Esophagus squamous epithelium (tissue), 4 donors: Measurements from ENCODE around the gene STAT5B.

ENCODE experiments used
- POLR2A ChIP-seq, 4 donors: fragments of 450-650 bp; IDR thresholded peaks; one replicate each; pipeline ENCODE4 v1.6.1; 2017; ENCODE audit warnings: antibody characterized with exemption in 4 of 4, mild to moderate bottlenecking in 4 of 4, moderate library complexity in 3 of 4
- TF ChIP-seq, protein P1 (sequence below), 6 experiments: fragments of 450-650 bp in 4 of 6; fragments of 200-600 bp in 2 of 6; sonication (generic) in 2 of 6; IDR thresholded peaks; one replicate each; pipeline ENCODE4 v1.5.1; 2016 to 2019; ENCODE audit warnings: antibody characterized with exemption in 6 of 6, mild to moderate bottlenecking in 4 of 6, moderate library complexity in 4 of 6

DNA sequence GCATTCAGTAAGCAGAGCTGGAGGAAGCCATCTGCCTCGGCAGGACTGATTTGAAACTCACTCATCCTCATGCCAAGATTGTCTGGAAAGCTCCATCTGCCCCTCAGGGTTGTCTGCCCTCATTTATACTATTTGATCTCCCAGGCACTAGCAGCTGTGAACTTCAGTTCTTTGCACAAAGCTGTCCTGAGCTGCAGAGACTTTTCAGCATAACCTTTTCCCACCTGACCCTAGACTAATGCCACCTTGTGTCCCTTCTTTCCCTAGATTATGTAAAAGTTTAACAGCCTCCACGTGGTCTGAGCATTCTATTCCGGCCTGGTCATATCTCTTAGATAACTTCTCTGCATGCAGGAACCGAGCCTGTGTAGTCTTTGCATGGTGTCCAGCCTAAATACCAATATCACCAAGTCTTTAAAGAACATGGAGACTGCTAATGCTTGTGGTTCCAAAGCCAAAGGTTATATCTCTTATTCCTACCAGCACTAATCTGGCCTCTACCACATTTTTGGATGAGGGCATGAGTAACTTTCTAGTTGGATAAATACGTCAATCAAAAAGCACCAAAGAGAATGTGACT is 41.2 kb upstream of the STAT5B start:
- TF ChIP-seq, protein P1, sequence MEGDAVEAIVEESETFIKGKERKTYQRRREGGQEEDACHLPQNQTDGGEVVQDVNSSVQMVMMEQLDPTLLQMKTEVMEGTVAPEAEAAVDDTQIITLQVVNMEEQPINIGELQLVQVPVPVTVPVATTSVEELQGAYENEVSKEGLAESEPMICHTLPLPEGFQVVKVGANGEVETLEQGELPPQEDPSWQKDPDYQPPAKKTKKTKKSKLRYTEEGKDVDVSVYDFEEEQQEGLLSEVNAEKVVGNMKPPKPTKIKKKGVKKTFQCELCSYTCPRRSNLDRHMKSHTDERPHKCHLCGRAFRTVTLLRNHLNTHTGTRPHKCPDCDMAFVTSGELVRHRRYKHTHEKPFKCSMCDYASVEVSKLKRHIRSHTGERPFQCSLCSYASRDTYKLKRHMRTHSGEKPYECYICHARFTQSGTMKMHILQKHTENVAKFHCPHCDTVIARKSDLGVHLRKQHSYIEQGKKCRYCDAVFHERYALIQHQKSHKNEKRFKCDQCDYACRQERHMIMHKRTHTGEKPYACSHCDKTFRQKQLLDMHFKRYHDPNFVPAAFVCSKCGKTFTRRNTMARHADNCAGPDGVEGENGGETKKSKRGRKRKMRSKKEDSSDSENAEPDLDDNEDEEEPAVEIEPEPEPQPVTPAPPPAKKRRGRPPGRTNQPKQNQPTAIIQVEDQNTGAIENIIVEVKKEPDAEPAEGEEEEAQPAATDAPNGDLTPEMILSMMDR (IDR thresholded peaks at IDR 0.05): no peak
- no peak for TF ChIP-seq POLR2A (IDR thresholded peaks at IDR 0.05)
